Thymus (tissue), 11 donors: ENCODE measurements around the gene BIRC2. TPM values are rescaled to one million over a fixed set of nuclear protein-coding genes. Genes with fewer than 3 reads are reported as not detected.

Experiments
- DNase-seq, 9 donors: peaks; one replicate each; pipeline ENCODE4 v3.0.0-alpha.2; 2013; ENCODE audit warnings: low spot score in 9 of 9, low read depth in 6 of 9, missing footprints in 1 of 9
- H3K27ac ChIP-seq, 2 donors: one replicate each; pipeline ENCODE4 v1.5.1; 2013; ENCODE audit warnings: control low read depth in 1 of 2, low read depth in 1 of 2, low read length in 1 of 2, mild to moderate bottlenecking in 1 of 2, moderate library complexity in 1 of 2
- H3K27me3 ChIP-seq, 2 donors: one replicate each; pipeline ENCODE4 v1.5.1; 2013; ENCODE audit warnings: low read length in 1 of 2; ENCODE audit not compliant: control insufficient read depth in 2 of 2, insufficient read depth in 1 of 2
- H3K36me3 ChIP-seq, 2 donors: one replicate each; pipeline ENCODE4 v1.5.1; 2013; ENCODE audit warnings: low read length in 1 of 2, mild to moderate bottlenecking in 1 of 2, moderate library complexity in 1 of 2; ENCODE audit not compliant: control insufficient read depth in 2 of 2, insufficient read depth in 2 of 2
- H3K4me1 ChIP-seq, 2 donors: one replicate each; pipeline ENCODE4 v1.5.1; 2013; ENCODE audit warnings: low read length in 2 of 2; ENCODE audit not compliant: control insufficient read depth in 2 of 2, insufficient read depth in 2 of 2
- H3K4me3 ChIP-seq, 2 donors: one replicate each; pipeline ENCODE4 v1.5.1; 2013; ENCODE audit warnings: low read length in 2 of 2, control low read depth in 1 of 2, mild to moderate bottlenecking in 1 of 2
- H3K9me3 ChIP-seq, 2 donors: one replicate each; pipeline ENCODE4 v1.5.1; 2013; ENCODE audit warnings: low read length in 1 of 2, mild to moderate bottlenecking in 1 of 2; ENCODE audit not compliant: control insufficient read depth in 2 of 2, insufficient read depth in 1 of 2
- WGBS: extraction: QIAGEN DNeasy Blood & Tissue Kit; methylation state at CpG from one replicate; pipeline ENCODE4 v1.1.7; 2013; 5-methylcytosine and 5-hydroxymethylcytosine counted together
- polyA plus RNA-seq: library from polyadenylated mRNA; stranded (reverse); fragments of 200-250 nt; gene quantifications from one replicate; pipeline ENCODE4 v1.2.3, GENCODE V29; 2013
- total RNA-seq: library from RNA; stranded (reverse); fragments of 120-200 nt; gene quantifications from one replicate; pipeline ENCODE4 v1.2.4, GENCODE V29; 2013
- donor health status: healthy.

The BIRC2 gene
- total and polyA plus RNA-seq, 2 donors: 95.9 to 127 TPM

- DNase-seq: no peak
- no peak overlapping the region for H3K4me3 ChIP-seq
- peaks cover 22 to 80% of the 10 kb centered on the region in 2 donors for H3K36me3 ChIP-seq
- 97% methylated on average over 2 of the region's 2 CpGs for WGBS
- H3K4me1 ChIP-seq: no peaks in the 10 kb centered on the region
- H3K27me3 ChIP-seq: no peaks in the 10 kb centered on the region
- no peak overlapping the region for H3K27ac ChIP-seq
- no peaks in the 10 kb centered on the region for H3K9me3 ChIP-seq
These were observed 52.2 kb downstream of the BIRC2 start for GRCh38 chr11:102399189-102399588.

- peaks cover 25 to 76% of the 10 kb centered on the region in 2 donors for H3K36me3 ChIP-seq
- no peaks in the 10 kb centered on the region for H3K27me3 ChIP-seq
- 97% methylated on average over 5 of the region's 5 CpGs for WGBS
These were observed 53.6 kb downstream of the BIRC2 start for GRCh38 chr11:102400603-102401002.

GRCh38 chr11:102401905-102402304, 54.9 kb downstream of the BIRC2 start:
- Histone ChIP-seq H3K36me3 (peaks cover 30 to 79% of the 10 kb centered on the region in 2 donors), H3K9me3 (no peaks in the 10 kb centered on the region), H3K27me3 (no peaks in the 10 kb centered on the region), H3K4me3 (no peak overlapping the region), H3K4me1 (peaks cover under 1 to 2% of the 10 kb centered on the region in 2 donors), H3K27ac (no peak overlapping the region)
- no peak for DNase-seq
- WGBS: 98% methylated on average over 3 of the region's 3 CpGs

More at GRCh38 chr11:102400603-102401002, 53.6 kb downstream of the BIRC2 start:
- Histone ChIP-seq H3K27ac (no peak overlapping the region), H3K4me3 (no peak overlapping the region), H3K9me3 (no peaks in the 10 kb centered on the region), H3K4me1 (no peaks in the 10 kb centered on the region)
- DNase-seq: no peak

- Histone ChIP-seq H3K27me3 (no peaks in the 10 kb centered on the region), H3K27ac (no peak overlapping the region), H3K4me3 (no peak overlapping the region), H3K9me3 (no peaks in the 10 kb centered on the region), H3K36me3 (peaks cover 31 to 80% of the 10 kb centered on the region in 2 donors), H3K4me1 (peaks cover 6% of the 10 kb centered on the region in 2 donors)
- DNase-seq: no peak
These were observed 55.5 kb downstream of the BIRC2 start for GRCh38 chr11:102402548-102402947.

GRCh38 chr11:102405501-102405900, 58.5 kb downstream of the BIRC2 start:
- Histone ChIP-seq H3K4me3 (no peak overlapping the region), H3K9me3 (no peaks in the 10 kb centered on the region), H3K27me3 (no peaks in the 10 kb centered on the region), H3K36me3 (peaks cover 31 to 73% of the 10 kb centered on the region in 2 donors), H3K4me1 (peaks cover 10 to 13% of the 10 kb centered on the region in 2 donors), H3K27ac (no peak overlapping the region)
- DNase-seq: no peak
- 96% methylated on average over 5 of the region's 5 CpGs for WGBS

- H3K27me3 ChIP-seq: no peaks in the 10 kb centered on the region
- H3K27ac ChIP-seq: peak overlapping the region in 1 of 2 donors; percentile 42
- H3K4me3 ChIP-seq: no peak overlapping the region
- no peak for DNase-seq
- H3K4me1 ChIP-seq: peaks cover 10 to 19% of the 10 kb centered on the region in 2 donors
- WGBS: 100% methylated on average over 2 of the region's 2 CpGs
- H3K9me3 ChIP-seq: no peaks in the 10 kb centered on the region
- peaks cover 29 to 70% of the 10 kb centered on the region in 2 donors for H3K36me3 ChIP-seq
These were observed 59.1 kb downstream of the BIRC2 start for GRCh38 chr11:102406099-102406498.

- H3K27me3 ChIP-seq: no peaks in the 10 kb centered on the region
- no peaks in the 10 kb centered on the region for H3K9me3 ChIP-seq
- H3K4me3 ChIP-seq: no peak overlapping the region
- peaks cover 10 to 23% of the 10 kb centered on the region in 2 donors for H3K4me1 ChIP-seq
- 89% methylated on average over 3 of the region's 3 CpGs for WGBS
- no peak overlapping the region for H3K27ac ChIP-seq
- DNase-seq: no peak
- H3K36me3 ChIP-seq: peaks cover 27 to 55% of the 10 kb centered on the region in 2 donors
These were observed 60.9 kb downstream of the BIRC2 start for GRCh38 chr11:102407901-102408300.

- Histone ChIP-seq H3K4me3 (no peak overlapping the region), H3K27me3 (no peaks in the 10 kb centered on the region), H3K9me3 (peaks cover 0 to 2% of the 10 kb centered on the region in 2 donors), H3K27ac (no peak overlapping the region), H3K4me1 (peaks cover 13 to 26% of the 10 kb centered on the region in 2 donors), H3K36me3 (peaks cover 27 to 51% of the 10 kb centered on the region in 2 donors)
- 99% methylated on average over 1 of the region's 1 CpG for WGBS
- DNase-seq: no peak
These were observed 61.3 kb downstream of the BIRC2 start for GRCh38 chr11:102408339-102408738.

GRCh38 chr11:102410382-102410784, 63.4 kb downstream of the BIRC2 start:
- peaks cover 21 to 31% of the 10 kb centered on the region in 2 donors for H3K4me1 ChIP-seq
- no peak for DNase-seq
- H3K27ac ChIP-seq: no peak overlapping the region
- no peaks in the 10 kb centered on the region for H3K27me3 ChIP-seq
- peaks cover 0 to 3% of the 10 kb centered on the region in 2 donors for H3K9me3 ChIP-seq
- peaks cover 16 to 40% of the 10 kb centered on the region in 2 donors for H3K36me3 ChIP-seq
- WGBS: 79% methylated on average over 5 of the region's 5 CpGs
- no peak overlapping the region for H3K4me3 ChIP-seq
